SK-N-MC (cell line): ENCODE data around the gene FCHSD1.

ENCODE experiments used
- EZH2 ChIP-seq: fragments of 200-600 bp; sonication (generic); IDR thresholded peaks from one replicate; pipeline ENCODE4 v1.6.1; 2017; ENCODE audit warnings: antibody characterized with exemption
- POLR2AphosphoS5 ChIP-seq: IDR thresholded peaks from 2 replicates; pipeline ENCODE4 v1.6.1; 2012; ENCODE audit warnings: mild to moderate bottlenecking, low read depth, low read length, borderline replicate concordance

DNA sequence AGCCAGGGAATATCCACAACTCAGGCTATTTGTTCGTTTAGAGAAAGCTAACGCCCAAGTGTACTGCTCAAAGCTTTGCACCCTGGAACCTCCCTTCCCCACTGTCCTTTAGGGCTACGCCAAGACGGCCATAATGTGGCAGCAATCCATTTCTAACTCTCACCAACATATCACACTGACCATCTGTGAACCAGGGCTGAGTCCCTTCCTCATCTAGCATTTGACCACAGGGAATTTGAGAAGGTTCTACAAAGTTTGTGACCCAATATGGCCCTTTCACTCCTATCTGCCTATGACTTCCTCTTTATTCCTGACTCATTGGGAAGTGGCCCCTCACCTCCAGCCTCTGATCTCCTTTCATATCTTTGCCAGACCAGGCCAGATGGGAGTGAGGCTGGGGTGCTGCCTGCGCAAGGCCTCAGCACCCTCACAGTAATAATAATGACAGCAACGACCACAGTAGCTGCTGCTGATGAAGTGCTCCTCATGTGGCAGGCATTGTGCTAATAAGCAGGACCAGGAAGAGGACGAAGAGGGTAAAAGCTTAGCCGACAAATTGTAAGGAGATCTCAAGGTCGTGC, 40.2 kb upstream of the FCHSD1 start:
- TF ChIP-seq EZH2 (no peak), POLR2AphosphoS5 (no peak)
